Stimulated activated CD8-positive, alpha-beta memory T cell treated with anti-CD3 and anti-CD28 coated beads, Interleukin-7, amount 100 ng/mL, for 4 hours (primary cell): ENCODE results near the gene B3GNT4.
A peak's percentile ranks its signal among the peaks of the same experiment; 100 is the strongest.
"Not testable (repeated sequence)": the region's sequence is repeated elsewhere in the genome, so short reads cannot be mapped to it uniquely, and the experiment has no call there.

Experiments used
- DNase-seq, 2 donors: peaks; one replicate each; pipeline ENCODE4 v3.0.0-alpha.2; 2020; ENCODE audit warnings: low read depth in 2 of 2

B3GNT4 gene

GRCh38 chr12:122215771-122216170, 12.3 kb downstream of the B3GNT4 start:
- DNase-seq: no peak

- DNase-seq: no peak
These were observed 12.9 kb downstream of the B3GNT4 start for GRCh38 chr12:122216445-122216844.

- peak; percentile 100 for DNase-seq
These were observed 22.3 kb downstream of the B3GNT4 start, which contains the start of gene DIABLO for GRCh38 chr12:122225683-122226365. Gene DIABLO, minus strand, starts transcription at chr12:122226052. Its CDS starts 38 bp downstream, at chr12:122226014.

- DNase-seq: no peak
These were observed 23.0 kb downstream of the B3GNT4 start for GRCh38 chr12:122226366-122227125.

- peak; percentile 28 to 63 for DNase-seq
These were observed 23.8 kb downstream of the B3GNT4 start for GRCh38 chr12:122227341-122227740.

GRCh38 chr12:122228092-122228491, 24.6 kb downstream of the B3GNT4 start:
- no peak for DNase-seq

GRCh38 chr12:122230798-122231197, 27.3 kb downstream of the B3GNT4 start:
- DNase-seq: no peak

GRCh38 chr12:122232691-122233090, 29.2 kb downstream of the B3GNT4 start:
- DNase-seq: no peak

GRCh38 chr12:122235741-122236140, 32.2 kb downstream of the B3GNT4 start:
- no peak for DNase-seq

- DNase-seq: no peak
These were observed 35.4 kb downstream of the B3GNT4 start for GRCh38 chr12:122238861-122239260.

- no peak for DNase-seq
These were observed 40.5 kb downstream of the B3GNT4 start for GRCh38 chr12:122243965-122244364.

- no peak for DNase-seq
These were observed 41.3 kb downstream of the B3GNT4 start for GRCh38 chr12:122244565-122245371.

GRCh38 chr12:122245553-122245952, 42.0 kb downstream of the B3GNT4 start:
- DNase-seq: no peak

- no peak for DNase-seq
These were observed 46.5 kb downstream of the B3GNT4 start for GRCh38 chr12:122250047-122250446.

- no peak for DNase-seq
These were observed 47.0 kb downstream of the B3GNT4 start for GRCh38 chr12:122250536-122250935.

- DNase-seq: not testable (repeated sequence)
These were observed 55.0 kb downstream of the B3GNT4 start for GRCh38 chr12:122258462-122258861.
